ENCODE results near the gene PLCG1. TPM values are rescaled to one million over a fixed set of nuclear protein-coding genes. Genes with fewer than 3 reads are reported as not detected.
"Not testable (repeated sequence)": the region's sequence is repeated elsewhere in the genome, so short reads cannot be mapped to it uniquely, and the experiment has no call there.

The PLCG1 gene
- total RNA-seq, 2 experiments from 2014 or later, result 387 to 404 TPM

DNA sequence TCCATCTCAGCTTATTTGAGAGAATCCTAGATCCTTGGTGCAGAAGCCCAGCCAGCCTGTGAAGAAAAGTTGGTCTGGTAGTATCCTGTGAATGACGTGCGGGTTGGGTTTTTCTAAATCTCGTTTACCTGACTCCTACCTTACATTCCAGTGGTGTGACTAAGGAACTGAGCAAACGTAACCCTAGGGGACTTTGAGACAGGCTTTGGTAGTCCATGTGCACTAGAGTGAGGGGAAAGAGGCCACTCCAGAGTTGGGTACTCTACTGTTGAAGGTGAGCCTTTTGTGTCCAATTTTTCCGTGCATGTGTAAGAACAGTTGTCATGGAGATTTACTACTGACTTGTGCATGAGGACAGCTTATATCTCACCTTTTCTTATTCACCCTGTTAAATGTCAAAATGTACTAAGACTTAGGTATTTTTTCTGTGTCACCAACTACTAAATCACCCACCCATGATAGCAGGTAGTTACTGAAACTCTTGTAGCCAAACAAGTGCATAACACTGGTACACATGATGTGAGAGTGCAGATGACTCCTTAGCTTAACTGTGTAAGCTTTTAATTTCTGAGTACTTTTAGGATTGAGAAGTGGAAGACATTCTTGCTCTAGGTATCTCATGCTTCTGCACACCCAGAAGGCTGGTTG, 26.3 kb upstream of the PLCG1 start:
- Histone ChIP-seq H3K36me3 (ENCODE audit: insufficient read depth, low read length) (peaks cover 66% of the 10 kb centered on the region), H3K4me3 (ENCODE audit: low read length) (no peak overlapping the region), H3K27me3 (ENCODE audit: control insufficient read depth in 1 of 2, insufficient read depth in 2 of 2, low read length in 2 of 2) (no peaks in the 10 kb centered on the region), H3K4me1 (ENCODE audit: insufficient read depth, low read length) (no peaks in the 10 kb centered on the region), H3K9me3 (ENCODE audit: control insufficient read depth in 1 of 2, insufficient read depth in 1 of 2, low read length in 2 of 2) (no peaks in the 10 kb centered on the region), H3K27ac (ENCODE audit: low read depth in 1 of 2, low read length in 2 of 2) (no peak overlapping the region)
- TF ChIP-seq, protein P1, sequence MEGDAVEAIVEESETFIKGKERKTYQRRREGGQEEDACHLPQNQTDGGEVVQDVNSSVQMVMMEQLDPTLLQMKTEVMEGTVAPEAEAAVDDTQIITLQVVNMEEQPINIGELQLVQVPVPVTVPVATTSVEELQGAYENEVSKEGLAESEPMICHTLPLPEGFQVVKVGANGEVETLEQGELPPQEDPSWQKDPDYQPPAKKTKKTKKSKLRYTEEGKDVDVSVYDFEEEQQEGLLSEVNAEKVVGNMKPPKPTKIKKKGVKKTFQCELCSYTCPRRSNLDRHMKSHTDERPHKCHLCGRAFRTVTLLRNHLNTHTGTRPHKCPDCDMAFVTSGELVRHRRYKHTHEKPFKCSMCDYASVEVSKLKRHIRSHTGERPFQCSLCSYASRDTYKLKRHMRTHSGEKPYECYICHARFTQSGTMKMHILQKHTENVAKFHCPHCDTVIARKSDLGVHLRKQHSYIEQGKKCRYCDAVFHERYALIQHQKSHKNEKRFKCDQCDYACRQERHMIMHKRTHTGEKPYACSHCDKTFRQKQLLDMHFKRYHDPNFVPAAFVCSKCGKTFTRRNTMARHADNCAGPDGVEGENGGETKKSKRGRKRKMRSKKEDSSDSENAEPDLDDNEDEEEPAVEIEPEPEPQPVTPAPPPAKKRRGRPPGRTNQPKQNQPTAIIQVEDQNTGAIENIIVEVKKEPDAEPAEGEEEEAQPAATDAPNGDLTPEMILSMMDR (IDR thresholded peaks at IDR 0.05), result no peak
- ATAC-seq (ENCODE audit: poor library complexity) (no peak), DNase-seq (no peak)
- intact Hi-C loops (cut with DNase I, micrococcal nuclease), result no loop called here
- Mint-ChIP-seq H3K4me3 (no peak overlapping the region), H3K27me3 (no peaks in the 10 kb centered on the region), H3K9me3 (no peaks in the 10 kb centered on the region), H3K4me1 (ENCODE audit: low read depth) (no peaks in the 10 kb centered on the region), H3K36me3 (ENCODE audit: low read depth) (peaks cover 94% of the 10 kb centered on the region), H3K27ac (peak overlapping the region; percentile 17)
- ChIA-PET CTCF (no interaction called here), POLR2A (interaction anchor here (0.7 kb wide), 1 partner anchor 28 kb away, joined by 4 read pairs; no protein-coding TSS in a partner anchor)

DNA sequence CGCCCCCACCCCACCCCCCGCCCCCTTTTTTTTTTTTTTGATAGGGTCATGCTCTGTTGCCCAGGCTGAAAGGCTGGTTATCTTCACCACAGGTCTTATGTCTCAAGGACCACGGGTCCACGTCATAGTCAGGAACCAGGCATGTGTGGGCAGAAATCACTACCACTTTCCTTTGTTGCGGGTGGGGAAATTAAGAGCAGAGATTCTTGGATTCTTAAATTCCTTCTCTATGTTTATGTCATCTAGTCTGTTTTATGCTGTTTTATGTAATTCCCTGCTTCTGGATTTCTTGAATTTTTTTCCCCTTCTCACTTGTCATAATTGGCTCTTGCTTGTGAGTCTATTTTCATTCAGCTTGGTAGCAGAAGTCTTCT, 25.8 kb upstream of the PLCG1 start:
- H3K9me3 Mint-ChIP-seq, result no peaks in the 10 kb centered on the region
- CTCF ChIA-PET, result no interaction called here
- Histone ChIP-seq H3K4me1 (ENCODE audit: insufficient read depth, low read length) (no peaks in the 10 kb centered on the region), H3K27me3 (ENCODE audit: control insufficient read depth in 1 of 2, insufficient read depth in 2 of 2, low read length in 2 of 2) (no peaks in the 10 kb centered on the region), H3K27ac (ENCODE audit: low read depth in 1 of 2, low read length in 2 of 2) (no peak overlapping the region), H3K36me3 (ENCODE audit: insufficient read depth, low read length) (peaks cover 71% of the 10 kb centered on the region), H3K9me3 (ENCODE audit: control insufficient read depth in 1 of 2, insufficient read depth in 1 of 2, low read length in 2 of 2) (no peaks in the 10 kb centered on the region), H3K4me3 (ENCODE audit: low read length) (no peak overlapping the region)
- TF ChIP-seq, protein P1 (IDR thresholded peaks at IDR 0.05), result no peak
- H3K36me3 Mint-ChIP-seq (ENCODE audit: low read depth), result peaks cover 94% of the 10 kb centered on the region
- POLR2A ChIA-PET, result interaction anchor here (0.7 kb wide), 1 partner anchor 28 kb away, joined by 4 read pairs; no protein-coding TSS in a partner anchor
- DNase-seq, result no peak
- ATAC-seq (ENCODE audit: poor library complexity), result no peak
- no peaks in the 10 kb centered on the region for H3K4me1 Mint-ChIP-seq (ENCODE audit: low read depth)
- H3K27ac Mint-ChIP-seq, result no peak overlapping the region
- intact Hi-C loops (cut with DNase I, micrococcal nuclease), result no loop called here
- H3K4me3 Mint-ChIP-seq, result no peak overlapping the region
- H3K27me3 Mint-ChIP-seq, result no peaks in the 10 kb centered on the region

DNA sequence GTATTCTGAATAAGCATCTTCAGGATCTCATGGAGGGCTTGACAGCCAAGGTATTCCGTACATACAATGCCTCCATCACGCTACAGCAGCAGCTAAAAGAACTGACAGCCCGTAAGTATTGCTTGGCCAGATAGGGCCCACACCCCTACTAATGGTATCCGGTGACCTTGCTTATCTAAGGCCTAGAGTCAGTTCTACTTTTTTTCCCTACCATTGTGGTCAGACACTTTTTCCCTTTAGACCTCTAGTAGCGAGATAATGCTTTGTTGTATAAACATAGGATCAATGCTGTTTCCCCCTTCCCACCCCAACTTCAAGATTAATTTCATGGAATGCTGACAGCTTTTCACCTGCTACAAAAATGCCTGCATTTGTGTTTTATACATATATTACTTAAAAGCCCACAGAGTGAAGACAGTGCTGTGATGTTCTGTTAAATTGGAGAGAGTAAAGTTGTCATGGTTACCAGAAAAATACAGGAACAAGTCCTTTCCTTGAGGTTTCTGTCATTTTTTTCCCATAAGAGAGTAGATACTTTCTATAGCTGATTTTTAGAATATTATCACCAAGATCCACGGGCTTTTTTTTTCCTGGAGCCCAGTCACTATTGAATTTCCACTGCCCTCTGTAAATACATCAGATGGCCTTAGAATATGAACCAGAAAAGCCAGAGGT, 20.9 kb upstream of the PLCG1 start:
- no peaks in the 10 kb centered on the region for H3K9me3 Mint-ChIP-seq
- DNase-seq, result no peak
- H3K36me3 Mint-ChIP-seq (ENCODE audit: low read depth), result peaks cover 94% of the 10 kb centered on the region
- H3K27ac ChIP-seq (ENCODE audit: low read depth in 1 of 2, low read length in 2 of 2), result no peak overlapping the region
- no peaks in the 10 kb centered on the region for H3K27me3 ChIP-seq (ENCODE audit: control insufficient read depth in 1 of 2, insufficient read depth in 2 of 2, low read length in 2 of 2)
- no peaks in the 10 kb centered on the region for H3K27me3 Mint-ChIP-seq
- H3K27ac Mint-ChIP-seq, result no peak overlapping the region
- H3K9me3 ChIP-seq (ENCODE audit: control insufficient read depth in 1 of 2, insufficient read depth in 1 of 2, low read length in 2 of 2), result no peaks in the 10 kb centered on the region
- TF ChIP-seq, protein P1 (IDR thresholded peaks at IDR 0.05), result no peak
- no peak for ATAC-seq (ENCODE audit: poor library complexity)
- H3K4me1 Mint-ChIP-seq (ENCODE audit: low read depth), result peaks cover 3% of the 10 kb centered on the region
- ChIA-PET POLR2A (no interaction called here), CTCF (interaction anchor here (2.5 kb wide), 1 partner anchor 19 kb away, joined by 5 read pairs; no protein-coding TSS in a partner anchor)
- intact Hi-C loops (cut with DNase I, micrococcal nuclease), result no loop called here
- no peak overlapping the region for H3K4me3 ChIP-seq (ENCODE audit: low read length)
- H3K4me1 ChIP-seq (ENCODE audit: insufficient read depth, low read length), result peaks cover 5% of the 10 kb centered on the region
- peaks cover 93% of the 10 kb centered on the region for H3K36me3 ChIP-seq (ENCODE audit: insufficient read depth, low read length)
- H3K4me3 Mint-ChIP-seq, result no peak overlapping the region

DNA sequence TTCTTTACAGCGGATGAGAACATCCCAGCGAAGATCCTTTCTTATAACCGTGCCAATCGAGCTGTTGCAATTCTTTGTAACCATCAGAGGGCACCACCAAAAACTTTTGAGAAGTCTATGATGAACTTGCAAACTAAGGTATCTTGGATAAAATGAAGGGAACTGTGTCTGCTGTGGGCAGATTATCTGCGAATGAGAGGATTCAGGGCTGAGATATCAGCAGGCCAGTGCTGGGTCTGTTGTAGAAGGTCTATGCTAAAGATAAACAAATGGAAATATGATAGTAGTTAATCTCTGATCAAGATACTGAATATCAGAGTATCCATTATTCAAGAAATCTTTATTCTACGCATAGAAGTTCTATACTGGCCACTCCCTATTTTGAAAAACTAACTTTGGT, 19.2 kb upstream of the PLCG1 start:
- H3K27ac Mint-ChIP-seq; H3K27me3 Mint-ChIP-seq; CTCF ChIA-PET; H3K4me1 ChIP-seq (ENCODE audit: insufficient read depth, low read length); ATAC-seq (ENCODE audit: poor library complexity); DNase-seq; H3K9me3 ChIP-seq (ENCODE audit: control insufficient read depth in 1 of 2, insufficient read depth in 1 of 2, low read length in 2 of 2); H3K4me1 Mint-ChIP-seq (ENCODE audit: low read depth); H3K9me3 Mint-ChIP-seq; H3K27ac ChIP-seq (ENCODE audit: low read depth in 1 of 2, low read length in 2 of 2); H3K27me3 ChIP-seq (ENCODE audit: control insufficient read depth in 1 of 2, insufficient read depth in 2 of 2, low read length in 2 of 2); H3K4me3 ChIP-seq (ENCODE audit: low read length); H3K4me3 Mint-ChIP-seq; intact Hi-C loops (cut with DNase I, micrococcal nuclease): not testable (repeated sequence)
- POLR2A ChIA-PET, result interaction anchor here (0.6 kb wide), 1 partner anchor 213 kb away, joined by 3 read pairs; no protein-coding TSS in a partner anchor
- peaks cover 93% of the 10 kb centered on the region for H3K36me3 ChIP-seq (ENCODE audit: insufficient read depth, low read length)
- H3K36me3 Mint-ChIP-seq (ENCODE audit: low read depth), result peaks cover 95% of the 10 kb centered on the region
